ENCODE measurements around the gene UGCG.

DNA sequence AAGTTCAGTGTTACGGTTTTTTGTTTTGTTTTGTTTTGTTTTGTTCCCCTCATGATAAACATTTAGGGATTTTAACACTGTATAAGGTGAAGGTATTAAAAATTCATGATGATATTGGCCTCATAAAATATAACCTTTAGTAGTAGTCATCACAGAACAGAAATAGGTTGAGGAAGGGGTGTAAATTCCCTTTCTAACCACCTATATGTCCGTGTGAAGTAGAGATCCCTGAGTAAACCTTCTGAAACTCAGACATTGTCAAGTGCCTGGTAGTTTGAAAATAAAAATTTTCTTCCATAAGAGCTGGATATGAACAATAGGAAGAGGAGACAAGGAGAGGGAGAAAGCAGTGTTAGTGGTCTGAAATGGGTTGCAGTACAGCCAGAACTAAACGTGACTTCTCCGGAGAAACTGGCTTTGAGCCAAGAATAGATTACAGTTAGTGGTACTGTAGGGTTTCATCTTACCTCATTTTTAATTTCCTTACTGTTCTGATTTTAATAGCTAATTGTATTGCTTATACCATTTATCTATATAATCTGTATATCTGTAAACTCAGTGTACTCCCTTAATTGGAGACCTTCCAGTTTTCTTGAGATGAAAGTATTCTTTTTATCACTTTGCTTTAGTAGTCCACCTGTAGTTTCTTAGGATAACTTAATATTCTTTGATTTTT, 18.3 kb downstream of the UGCG start:
- TF ChIP-seq POLR2AphosphoS5 (IDR thresholded peaks at IDR 0.05; ENCODE audit: borderline replicate concordance, low read depth, low read length) (no peak), EZH2 (IDR thresholded peaks at IDR 0.05) (no peak), FOXP2 (optimal IDR thresholded peaks at IDR 0.05; ENCODE audit: control extremely low read depth, extremely low read length, insufficient read depth) (no peak)

All from SK-N-MC (cell line).